ENCODE results near the gene GBP4.

GBP4 gene

DNA sequence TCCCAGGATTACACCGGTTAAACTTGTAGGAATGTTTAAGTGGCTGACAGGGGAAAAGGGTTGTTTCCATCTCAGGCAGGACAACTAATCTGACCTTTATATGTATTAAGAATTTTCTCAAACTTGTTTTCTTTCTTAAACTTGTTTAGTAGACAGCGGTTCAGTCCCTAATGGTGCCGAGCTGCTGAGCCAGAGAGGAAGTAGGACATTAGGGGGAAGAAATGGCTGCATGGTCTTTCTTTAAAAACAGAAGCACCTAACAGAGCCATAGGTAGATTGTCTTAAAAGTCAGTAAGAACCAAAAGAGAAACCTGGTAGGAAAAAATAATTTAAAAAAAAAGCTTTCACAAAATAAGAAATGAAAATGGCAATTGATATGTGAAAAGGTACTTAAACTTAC is 3.3 kb downstream of the GBP4 start:
- no peak for TF ChIP-seq CTCF (conservative IDR thresholded peaks at IDR 0.05; ENCODE audit: control insufficient read depth, insufficient read depth, low read depth, low read length)
- no peak for DNase-seq (ENCODE audit: low read depth)
- no peak overlapping the region for H3K4me3 ChIP-seq (ENCODE audit: control insufficient read depth, low read depth, low read length)

DNA sequence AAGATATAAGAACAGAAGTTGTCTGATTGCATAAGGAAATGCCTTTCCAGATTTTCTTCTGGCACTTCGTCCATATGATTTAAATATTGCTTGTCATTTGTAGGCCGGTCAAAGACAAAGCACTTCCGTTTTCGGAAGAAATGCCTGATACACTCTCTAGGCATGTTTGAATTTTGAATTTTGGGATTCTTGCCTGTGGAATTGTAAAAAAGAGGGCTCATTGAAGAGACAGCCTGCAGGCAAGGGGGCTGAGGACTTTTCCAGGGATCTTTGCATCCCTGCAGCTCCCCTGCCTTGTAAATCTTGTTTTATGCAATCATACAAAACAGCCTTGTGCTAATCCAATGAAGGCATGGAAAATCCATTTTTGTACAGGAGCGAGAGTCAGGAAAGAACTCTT is 7.4 kb downstream of the GBP4 start:
- no peak overlapping the region for H3K4me3 ChIP-seq (ENCODE audit: control insufficient read depth, low read depth, low read length)
- no peak for TF ChIP-seq CTCF (conservative IDR thresholded peaks at IDR 0.05; ENCODE audit: control insufficient read depth, insufficient read depth, low read depth, low read length)
- DNase-seq (ENCODE audit: low read depth): no peak

DNA sequence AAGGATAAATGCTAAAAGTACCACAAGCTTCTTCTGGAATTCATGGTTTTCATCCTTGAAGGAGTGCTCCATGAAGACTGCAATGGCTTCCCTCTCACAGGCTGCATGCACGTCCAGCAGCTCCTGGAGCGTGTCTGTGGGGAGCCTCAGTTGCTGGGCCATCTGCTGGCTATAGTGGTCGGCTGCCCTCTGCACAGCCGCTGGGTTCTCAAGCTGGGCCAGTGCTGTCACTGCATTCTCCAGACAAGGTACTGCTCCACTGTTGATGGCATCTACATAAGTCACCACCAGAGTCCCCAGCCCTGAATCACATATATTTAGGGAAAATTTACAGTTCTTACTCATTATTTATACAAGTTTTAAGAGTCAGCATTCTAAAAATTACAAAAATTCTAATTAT is 8.7 kb downstream of the GBP4 start:
- DNase-seq (ENCODE audit: low read depth): no peak
- TF ChIP-seq CTCF (conservative IDR thresholded peaks at IDR 0.05; ENCODE audit: control insufficient read depth, insufficient read depth, low read depth, low read length): no peak
- H3K4me3 ChIP-seq (ENCODE audit: control insufficient read depth, low read depth, low read length): no peak overlapping the region

- H3K4me3 ChIP-seq (ENCODE audit: control insufficient read depth, low read depth, low read length): no peak overlapping the region
- DNase-seq (ENCODE audit: low read depth): peak; percentile 4
- no peak for TF ChIP-seq CTCF (conservative IDR thresholded peaks at IDR 0.05; ENCODE audit: control insufficient read depth, insufficient read depth, low read depth, low read length)
These were observed 19.4 kb downstream of the GBP4 start for GRCh38 chr1:89179343-89179742.

DNA sequence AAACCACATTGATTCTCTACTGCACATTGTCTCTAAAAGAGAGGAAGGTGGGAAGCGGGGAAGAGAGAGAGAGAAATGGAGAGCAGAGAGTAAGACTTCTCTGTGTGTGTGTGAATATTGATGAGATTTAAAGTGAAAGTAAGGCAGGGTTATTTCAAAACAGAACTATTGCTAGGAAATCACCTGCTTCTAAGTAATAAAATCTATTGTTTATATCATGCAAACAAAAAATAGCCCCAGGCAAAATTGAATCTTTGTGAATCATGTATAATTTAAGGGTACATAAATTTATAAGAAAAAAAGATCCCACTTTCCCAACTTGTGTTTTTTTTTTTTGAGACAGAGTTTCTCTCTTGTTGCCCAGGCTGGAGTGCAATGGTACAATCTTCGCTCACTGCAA is 21.8 kb downstream of the GBP4 start:
- DNase-seq (ENCODE audit: low read depth): no peak
- H3K4me3 ChIP-seq (ENCODE audit: control insufficient read depth, low read depth, low read length): no peak overlapping the region
- no peak for TF ChIP-seq CTCF (conservative IDR thresholded peaks at IDR 0.05; ENCODE audit: control insufficient read depth, insufficient read depth, low read depth, low read length)

- DNase-seq (ENCODE audit: low read depth): no peak
- no peak for TF ChIP-seq CTCF (conservative IDR thresholded peaks at IDR 0.05; ENCODE audit: control insufficient read depth, insufficient read depth, low read depth, low read length)
- H3K4me3 ChIP-seq (ENCODE audit: control insufficient read depth, low read depth, low read length): no peak within 1 kb of the TSS
These were observed 23.0 kb downstream of the GBP4 start, which contains the start of gene GBP7 for GRCh38 chr1:89175601-89176256. GBP7 (minus strand) TSS chr1:89176003; CDS start chr1:89171935, 4,068 bp downstream.

DNA sequence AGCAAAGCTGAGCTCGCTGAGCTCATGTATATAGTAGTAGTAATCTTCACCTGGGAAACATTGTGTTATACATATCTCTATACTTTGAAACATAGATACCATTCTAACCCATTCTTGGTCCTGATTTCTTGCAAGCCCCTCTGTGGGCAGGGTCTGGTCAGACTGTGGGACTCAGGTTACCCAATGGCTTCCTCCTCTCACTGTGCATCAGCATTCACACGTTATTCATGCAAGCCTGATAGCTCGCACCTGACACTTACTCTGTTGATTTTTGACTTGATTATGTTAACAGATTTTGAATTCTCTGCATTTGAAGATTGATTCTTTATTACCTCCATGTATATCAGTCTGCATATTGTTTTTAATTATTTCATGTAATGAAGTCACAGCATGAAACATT is 24.3 kb downstream of the GBP4 start:
- TF ChIP-seq CTCF (conservative IDR thresholded peaks at IDR 0.05; ENCODE audit: control insufficient read depth, insufficient read depth, low read depth, low read length): no peak
- no peak overlapping the region for H3K4me3 ChIP-seq (ENCODE audit: control insufficient read depth, low read depth, low read length)
- DNase-seq (ENCODE audit: low read depth): no peak
